SK-N-SH treated with all-trans-retinoic acid at 6 μM for 48 hours (cell line): Measurements from ENCODE around the gene SLC6A5.

Experiments
- GLIS3 ChIP-seq: fragments of 250-450 bp; sonication (Bioruptor Pico); IDR thresholded peaks from 2 replicates; pipeline ENCODE4 v1.5.0; 2020; ENCODE audit warnings: mild to moderate bottlenecking, moderate library complexity
- PATZ1 ChIP-seq: fragments of 250-450 bp; sonication (Bioruptor Pico); IDR thresholded peaks from 2 replicates; pipeline ENCODE4 v1.8.0; 2020; ENCODE audit warnings: mild to moderate bottlenecking, moderate library complexity, borderline replicate concordance
- SNAI2 ChIP-seq: fragments of 250-450 bp; sonication (Bioruptor Pico); IDR thresholded peaks from 2 replicates; pipeline ENCODE4 v1.5.0; 2020; ENCODE audit warnings: mild to moderate bottlenecking, moderate library complexity
- ZFP30 ChIP-seq: fragments of 450-650 bp; formaldehyde crosslinking; IDR thresholded peaks from 2 replicates; pipeline ENCODE4 v1.5.0; 2022; ENCODE audit warnings: mild to moderate bottlenecking, moderate library complexity
- TF ChIP-seq, protein P1 (sequence below): fragments of 250-450 bp; sonication (Bioruptor Pico); IDR thresholded peaks from 2 replicates; pipeline ENCODE4 v1.5.0; 2020; ENCODE audit warnings: mild to moderate bottlenecking, moderate library complexity

GRCh38 chr11:20647976-20648565, 48.7 kb downstream of the SLC6A5 start:
- TF ChIP-seq PATZ1 (no peak), SNAI2 (no peak), ZFP30 (CRISPR knock-in tag) (no peak), GLIS3 (CRISPR knock-in tag) (no peak)
- TF ChIP-seq, protein P1, sequence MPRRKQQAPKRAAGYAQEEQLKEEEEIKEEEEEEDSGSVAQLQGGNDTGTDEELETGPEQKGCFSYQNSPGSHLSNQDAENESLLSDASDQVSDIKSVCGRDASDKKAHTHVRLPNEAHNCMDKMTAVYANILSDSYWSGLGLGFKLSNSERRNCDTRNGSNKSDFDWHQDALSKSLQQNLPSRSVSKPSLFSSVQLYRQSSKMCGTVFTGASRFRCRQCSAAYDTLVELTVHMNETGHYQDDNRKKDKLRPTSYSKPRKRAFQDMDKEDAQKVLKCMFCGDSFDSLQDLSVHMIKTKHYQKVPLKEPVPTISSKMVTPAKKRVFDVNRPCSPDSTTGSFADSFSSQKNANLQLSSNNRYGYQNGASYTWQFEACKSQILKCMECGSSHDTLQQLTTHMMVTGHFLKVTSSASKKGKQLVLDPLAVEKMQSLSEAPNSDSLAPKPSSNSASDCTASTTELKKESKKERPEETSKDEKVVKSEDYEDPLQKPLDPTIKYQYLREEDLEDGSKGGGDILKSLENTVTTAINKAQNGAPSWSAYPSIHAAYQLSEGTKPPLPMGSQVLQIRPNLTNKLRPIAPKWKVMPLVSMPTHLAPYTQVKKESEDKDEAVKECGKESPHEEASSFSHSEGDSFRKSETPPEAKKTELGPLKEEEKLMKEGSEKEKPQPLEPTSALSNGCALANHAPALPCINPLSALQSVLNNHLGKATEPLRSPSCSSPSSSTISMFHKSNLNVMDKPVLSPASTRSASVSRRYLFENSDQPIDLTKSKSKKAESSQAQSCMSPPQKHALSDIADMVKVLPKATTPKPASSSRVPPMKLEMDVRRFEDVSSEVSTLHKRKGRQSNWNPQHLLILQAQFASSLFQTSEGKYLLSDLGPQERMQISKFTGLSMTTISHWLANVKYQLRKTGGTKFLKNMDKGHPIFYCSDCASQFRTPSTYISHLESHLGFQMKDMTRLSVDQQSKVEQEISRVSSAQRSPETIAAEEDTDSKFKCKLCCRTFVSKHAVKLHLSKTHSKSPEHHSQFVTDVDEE, result no peak
